KMS-11 (cell line): ENCODE results near the gene HHAT.

Source experiments
- H2AFZ ChIP-seq: fragments of 200-600 bp; sonication (generic); 2 replicates; pipeline ENCODE4 v1.6.1; 2016; ENCODE audit warnings: antibody characterized with exemption, mixed run types, low read depth
- H3K27ac ChIP-seq: fragments of 200-600 bp; sonication (generic); 2 replicates; pipeline ENCODE4 v1.6.1; 2016; ENCODE audit warnings: mild to moderate bottlenecking, mixed run types
- H3K27me3 ChIP-seq: fragments of 200-600 bp; sonication (generic); 2 replicates; pipeline ENCODE4 v1.6.1; 2017; ENCODE audit warnings: mild to moderate bottlenecking, low read depth, mixed run types, moderate library complexity; ENCODE audit not compliant: insufficient read depth
- H3K36me3 ChIP-seq: fragments of 200-600 bp; sonication (generic); 2 replicates; pipeline ENCODE4 v1.6.1; 2017; ENCODE audit warnings: mild to moderate bottlenecking, mixed run types; ENCODE audit not compliant: insufficient read depth
- H3K4me1 ChIP-seq: fragments of 200-600 bp; sonication (generic); 2 replicates; pipeline ENCODE4 v1.6.1; 2016; ENCODE audit warnings: mild to moderate bottlenecking, low read depth, mixed run types; ENCODE audit not compliant: poor library complexity, severe bottlenecking
- H3K4me2 ChIP-seq: fragments of 200-600 bp; sonication (generic); 2 replicates; pipeline ENCODE4 v1.7.0; 2016; ENCODE audit warnings: mild to moderate bottlenecking, mixed run types
- H3K4me3 ChIP-seq: fragments of 200-600 bp; sonication (generic); IDR thresholded peaks from 2 replicates; pipeline ENCODE4 v1.6.1; 2017; ENCODE audit warnings: low read depth, low read length, mixed read lengths; ENCODE audit not compliant: insufficient read depth
- H3K79me2 ChIP-seq: fragments of 200-600 bp; sonication (generic); 2 replicates; pipeline ENCODE4 v1.6.1; 2016; ENCODE audit warnings: low read depth, mixed run types; ENCODE audit not compliant: insufficient read depth
- H3K9ac ChIP-seq: fragments of 200-600 bp; sonication (generic); 2 replicates; pipeline ENCODE4 v1.6.1; 2016; ENCODE audit warnings: mild to moderate bottlenecking, mixed run types
- H4K20me1 ChIP-seq: fragments of 200-600 bp; sonication (generic); 2 replicates; pipeline ENCODE4 v1.6.1; 2016; ENCODE audit warnings: mild to moderate bottlenecking, mixed run types; ENCODE audit not compliant: insufficient read depth
- TF ChIP-seq, protein P1 (sequence below): fragments of 200-600 bp; sonication (generic); conservative IDR thresholded peaks from 2 replicates; pipeline ENCODE4 v1.6.1; 2017; ENCODE audit warnings: low read depth, mild to moderate bottlenecking, antibody characterized with exemption, low read length, moderate library complexity, mixed read lengths

The HHAT gene

DNA sequence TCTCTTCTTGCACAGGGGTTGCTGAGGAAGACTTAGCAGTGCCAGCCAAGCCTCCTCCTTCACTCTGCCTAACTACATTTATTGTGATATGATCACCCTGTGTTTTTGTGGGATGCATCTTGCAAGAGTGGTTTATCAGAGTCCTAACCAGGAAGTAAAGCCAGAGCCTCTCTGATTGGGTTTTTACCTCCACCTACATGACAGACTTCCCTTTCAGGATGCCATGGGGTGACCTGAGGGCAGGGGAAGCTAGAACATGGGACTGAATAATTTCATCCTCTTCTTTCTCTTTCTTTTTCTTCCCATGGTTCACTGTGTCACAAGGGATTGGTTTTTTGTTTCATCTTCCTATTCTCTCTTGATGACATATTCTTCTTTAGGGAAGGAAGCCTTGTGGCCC lies 146.6 kb downstream of the HHAT start:
- Histone ChIP-seq H3K27me3 (no peaks in the 10 kb centered on the region), H3K4me2 (no peak overlapping the region), H4K20me1 (no peaks in the 10 kb centered on the region), H3K4me3 (no peak overlapping the region), H3K36me3 (no peaks in the 10 kb centered on the region), H3K4me1 (no peaks in the 10 kb centered on the region), H3K79me2 (no peaks in the 10 kb centered on the region), H3K27ac (no peak overlapping the region), H2AFZ (no peak overlapping the region), H3K9ac (no peak overlapping the region)
- TF ChIP-seq, protein P1, sequence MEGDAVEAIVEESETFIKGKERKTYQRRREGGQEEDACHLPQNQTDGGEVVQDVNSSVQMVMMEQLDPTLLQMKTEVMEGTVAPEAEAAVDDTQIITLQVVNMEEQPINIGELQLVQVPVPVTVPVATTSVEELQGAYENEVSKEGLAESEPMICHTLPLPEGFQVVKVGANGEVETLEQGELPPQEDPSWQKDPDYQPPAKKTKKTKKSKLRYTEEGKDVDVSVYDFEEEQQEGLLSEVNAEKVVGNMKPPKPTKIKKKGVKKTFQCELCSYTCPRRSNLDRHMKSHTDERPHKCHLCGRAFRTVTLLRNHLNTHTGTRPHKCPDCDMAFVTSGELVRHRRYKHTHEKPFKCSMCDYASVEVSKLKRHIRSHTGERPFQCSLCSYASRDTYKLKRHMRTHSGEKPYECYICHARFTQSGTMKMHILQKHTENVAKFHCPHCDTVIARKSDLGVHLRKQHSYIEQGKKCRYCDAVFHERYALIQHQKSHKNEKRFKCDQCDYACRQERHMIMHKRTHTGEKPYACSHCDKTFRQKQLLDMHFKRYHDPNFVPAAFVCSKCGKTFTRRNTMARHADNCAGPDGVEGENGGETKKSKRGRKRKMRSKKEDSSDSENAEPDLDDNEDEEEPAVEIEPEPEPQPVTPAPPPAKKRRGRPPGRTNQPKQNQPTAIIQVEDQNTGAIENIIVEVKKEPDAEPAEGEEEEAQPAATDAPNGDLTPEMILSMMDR: no peak

DNA sequence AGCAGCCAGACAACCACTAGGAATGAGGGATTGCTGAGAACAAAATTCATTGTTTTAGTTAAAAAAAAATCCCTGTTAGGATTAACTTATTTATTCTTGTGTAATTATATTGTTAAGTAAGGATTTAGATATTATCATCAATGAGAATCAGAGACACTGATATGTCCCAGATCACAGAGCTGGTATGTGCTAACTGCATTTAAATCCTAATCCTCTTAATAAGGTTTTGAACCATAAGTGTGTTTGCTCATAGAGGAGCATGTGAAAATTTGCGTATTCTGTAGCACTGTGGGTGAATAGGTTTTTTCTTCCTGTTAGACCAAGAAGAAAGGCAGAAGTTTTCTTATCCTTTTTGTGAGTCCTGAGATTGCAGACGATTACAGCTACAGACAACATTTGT lies 147.1 kb downstream of the HHAT start:
- Histone ChIP-seq H3K4me2 (no peak overlapping the region), H4K20me1 (no peaks in the 10 kb centered on the region), H3K79me2 (no peaks in the 10 kb centered on the region), H3K4me1 (no peaks in the 10 kb centered on the region), H2AFZ (no peak overlapping the region), H3K27me3 (no peaks in the 10 kb centered on the region), H3K4me3 (no peak overlapping the region), H3K9ac (no peak overlapping the region), H3K36me3 (no peaks in the 10 kb centered on the region), H3K27ac (no peak overlapping the region)
- TF ChIP-seq, protein P1: no peak

DNA sequence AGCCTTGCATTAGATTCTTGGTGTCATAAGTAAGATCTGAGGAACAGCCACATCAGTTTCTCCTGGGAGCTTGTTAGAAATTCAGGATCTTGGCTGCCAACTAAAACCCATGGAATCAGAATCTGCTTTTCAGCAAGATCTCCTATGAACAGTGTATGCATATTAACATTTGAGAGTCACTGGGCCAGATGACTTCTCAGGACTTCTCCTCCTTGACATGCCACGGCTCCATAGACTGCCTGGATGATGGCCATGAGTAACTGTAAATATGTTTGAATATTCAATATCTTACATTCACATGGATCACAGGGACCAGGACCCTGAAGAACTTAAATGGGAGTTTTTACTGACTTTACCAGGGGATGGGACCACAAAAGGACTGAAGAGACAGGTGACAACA lies 148.0 kb downstream of the HHAT start:
- no peak overlapping the region for H3K9ac ChIP-seq
- H3K79me2 ChIP-seq: no peaks in the 10 kb centered on the region
- no peak overlapping the region for H3K4me2 ChIP-seq
- H3K4me1 ChIP-seq: no peaks in the 10 kb centered on the region
- H4K20me1 ChIP-seq: no peaks in the 10 kb centered on the region
- H3K4me3 ChIP-seq: no peak overlapping the region
- no peaks in the 10 kb centered on the region for H3K27me3 ChIP-seq
- H3K27ac ChIP-seq: no peak overlapping the region
- TF ChIP-seq, protein P1: no peak
- H2AFZ ChIP-seq: no peak overlapping the region
- no peaks in the 10 kb centered on the region for H3K36me3 ChIP-seq

DNA sequence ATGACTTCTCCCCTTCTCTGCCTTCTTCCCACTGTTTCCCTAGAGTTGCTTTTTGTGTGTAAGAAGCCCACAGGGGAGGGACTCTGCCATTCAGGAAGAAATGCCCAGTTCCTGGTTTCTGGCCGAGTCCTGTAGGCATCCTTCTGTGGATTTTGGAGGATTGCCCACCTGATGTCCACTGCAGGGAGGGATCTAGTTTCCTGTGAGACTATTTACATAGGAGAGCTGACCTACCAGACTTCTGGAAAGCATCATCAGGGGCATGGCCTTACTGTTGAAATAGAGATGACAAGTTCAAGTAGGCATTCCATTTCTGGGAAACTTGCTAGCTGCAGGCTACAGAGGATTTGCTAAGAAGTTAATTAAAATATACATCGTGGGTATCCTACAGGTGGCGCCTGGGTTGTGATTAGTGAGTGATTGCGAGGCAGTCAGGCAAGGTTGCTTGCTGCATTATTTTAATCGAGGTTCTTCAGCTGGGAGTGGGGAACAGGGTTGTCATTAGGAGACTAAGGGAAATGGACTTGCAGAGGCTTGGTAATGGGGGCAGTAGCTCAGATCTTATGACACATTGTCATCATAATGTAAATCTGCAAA lies 148.7 kb downstream of the HHAT start:
- H3K4me1 ChIP-seq: no peaks in the 10 kb centered on the region
- no peak overlapping the region for H3K9ac ChIP-seq
- H3K4me3 ChIP-seq: no peak overlapping the region
- TF ChIP-seq, protein P1: no peak
- H3K79me2 ChIP-seq: no peaks in the 10 kb centered on the region
- no peaks in the 10 kb centered on the region for H4K20me1 ChIP-seq
- no peaks in the 10 kb centered on the region for H3K27me3 ChIP-seq
- H3K36me3 ChIP-seq: no peaks in the 10 kb centered on the region
- H3K4me2 ChIP-seq: no peak overlapping the region
- no peak overlapping the region for H2AFZ ChIP-seq
- H3K27ac ChIP-seq: no peak overlapping the region
